Neutrophil (primary cell): ENCODE measurements around the gene DIAPH1.
A peak's percentile ranks its signal among the peaks of the same experiment; 100 is the strongest.

Source experiments
- H3K27ac ChIP-seq: fragments of 200-600 bp; sonication (generic); 2 replicates; pipeline ENCODE4 v1.5.1; 2016; ENCODE audit warnings: mild to moderate bottlenecking, moderate library complexity
- H3K27me3 ChIP-seq: fragments of 200-600 bp; sonication (generic); 2 replicates; pipeline ENCODE4 v1.6.0; 2016; ENCODE audit warnings: mild to moderate bottlenecking
- H3K36me3 ChIP-seq: fragments of 200-600 bp; sonication (generic); 2 replicates; pipeline ENCODE4 v1.5.1; 2017
- H3K4me1 ChIP-seq, 2 experiments: fragments of 200-600 bp in 1 of 2; sonication (generic) in 1 of 2; 1 replicate in 1 of 2; 2 replicates in 1 of 2; pipeline versions ENCODE4 v1.5.1 to v1.6.1; 2013 to 2016; ENCODE audit warnings: low read depth in 1 of 2, low read length in 1 of 2, mild to moderate bottlenecking in 1 of 2, moderate library complexity in 1 of 2; ENCODE audit not compliant: control insufficient read depth in 1 of 2, insufficient read depth in 1 of 2
- H3K4me3 ChIP-seq, 2 experiments: fragments of 200-600 bp in 1 of 2; sonication (generic) in 1 of 2; 1 replicate in 1 of 2; 2 replicates in 1 of 2; pipeline ENCODE4 v1.5.1; 2013 to 2016; ENCODE audit warnings: low read depth in 1 of 2, low read length in 1 of 2, mild to moderate bottlenecking in 1 of 2, moderate library complexity in 1 of 2
- H3K9me3 ChIP-seq: fragments of 200-600 bp; sonication (generic); 2 replicates; pipeline ENCODE4 v1.5.1; 2016
- CTCF ChIP-seq: fragments of 200-600 bp; sonication (generic); IDR thresholded peaks from 2 replicates; pipeline ENCODE4 v1.5.1; 2016; ENCODE audit warnings: antibody characterized with exemption

The DIAPH1 gene

GRCh38 chr5:141512390-141512910 is 106.3 kb downstream of the DIAPH1 start:
- peak overlapping the region; percentile 69 for H3K27ac ChIP-seq
- peak; percentile 77 for TF ChIP-seq CTCF
- H3K9me3 ChIP-seq, result no peaks in the 10 kb centered on the region
- H3K36me3 ChIP-seq, result peaks cover 35% of the 10 kb centered on the region
- H3K4me1 ChIP-seq, result peaks cover 58 to 63% of the 10 kb centered on the region in 2 experiments
- peaks cover 26% of the 10 kb centered on the region for H3K27me3 ChIP-seq
- H3K4me3 ChIP-seq, result peak overlapping the region; percentile 71 to 79

GRCh38 chr5:141511771-141512325 is 107.0 kb downstream of the DIAPH1 start:
- peaks cover 52 to 57% of the 10 kb centered on the region in 2 experiments for H3K4me1 ChIP-seq
- peaks cover 29% of the 10 kb centered on the region for H3K36me3 ChIP-seq
- no peaks in the 10 kb centered on the region for H3K9me3 ChIP-seq
- H3K27me3 ChIP-seq, result peaks cover 29% of the 10 kb centered on the region
- H3K4me3 ChIP-seq, result peak overlapping the region; percentile 71 to 79
- no peak overlapping the region for H3K27ac ChIP-seq
- TF ChIP-seq CTCF, result no peak

GRCh38 chr5:141510850-141511601 is 107.8 kb downstream of the DIAPH1 start:
- no peak overlapping the region for H3K27ac ChIP-seq
- peaks cover 21% of the 10 kb centered on the region for H3K36me3 ChIP-seq
- no peaks in the 10 kb centered on the region for H3K9me3 ChIP-seq
- H3K4me3 ChIP-seq, result no peak overlapping the region
- no peak for TF ChIP-seq CTCF
- peaks cover 44 to 49% of the 10 kb centered on the region in 2 experiments for H3K4me1 ChIP-seq
- H3K27me3 ChIP-seq, result peaks cover 29% of the 10 kb centered on the region

GRCh38 chr5:141510160-141510559 is 108.6 kb downstream of the DIAPH1 start:
- Histone ChIP-seq H3K4me3 (no peak overlapping the region), H3K27ac (no peak overlapping the region), H3K27me3 (peaks cover 29% of the 10 kb centered on the region), H3K4me1 (peaks cover 35 to 40% of the 10 kb centered on the region in 2 experiments), H3K9me3 (no peaks in the 10 kb centered on the region), H3K36me3 (peaks cover 13% of the 10 kb centered on the region)
- TF ChIP-seq CTCF, result no peak

- Histone ChIP-seq H3K4me1 (peaks cover 24 to 28% of the 10 kb centered on the region in 2 experiments), H3K9me3 (no peaks in the 10 kb centered on the region), H3K27me3 (peaks cover 30% of the 10 kb centered on the region), H3K36me3 (peaks cover 2% of the 10 kb centered on the region), H3K4me3 (no peak overlapping the region), H3K27ac (no peak overlapping the region)
- TF ChIP-seq CTCF, result no peak
Observed at GRCh38 chr5:141508798-141509611, 109.8 kb downstream of the DIAPH1 start.
